ENCODE measurements around the gene MFN1. TPM values are rescaled to one million over a fixed set of nuclear protein-coding genes. Genes with fewer than 3 reads are reported as not detected.
A peak's percentile ranks its signal among the peaks of the same experiment; 100 is the strongest.

Gene MFN1
- total and polyA plus RNA-seq, 7 donors = 14.6 to 42.9 (median 34.5) TPM

- intact Hi-C loops (cut with DNase I) = no loop called here
- WGBS, 3 donors = 81 to 85% (median 84%) methylated on average over 2 of the region's 2 CpGs
- DNase-seq (no peak), ATAC-seq (no peak)
- TF ChIP-seq, protein P1, sequence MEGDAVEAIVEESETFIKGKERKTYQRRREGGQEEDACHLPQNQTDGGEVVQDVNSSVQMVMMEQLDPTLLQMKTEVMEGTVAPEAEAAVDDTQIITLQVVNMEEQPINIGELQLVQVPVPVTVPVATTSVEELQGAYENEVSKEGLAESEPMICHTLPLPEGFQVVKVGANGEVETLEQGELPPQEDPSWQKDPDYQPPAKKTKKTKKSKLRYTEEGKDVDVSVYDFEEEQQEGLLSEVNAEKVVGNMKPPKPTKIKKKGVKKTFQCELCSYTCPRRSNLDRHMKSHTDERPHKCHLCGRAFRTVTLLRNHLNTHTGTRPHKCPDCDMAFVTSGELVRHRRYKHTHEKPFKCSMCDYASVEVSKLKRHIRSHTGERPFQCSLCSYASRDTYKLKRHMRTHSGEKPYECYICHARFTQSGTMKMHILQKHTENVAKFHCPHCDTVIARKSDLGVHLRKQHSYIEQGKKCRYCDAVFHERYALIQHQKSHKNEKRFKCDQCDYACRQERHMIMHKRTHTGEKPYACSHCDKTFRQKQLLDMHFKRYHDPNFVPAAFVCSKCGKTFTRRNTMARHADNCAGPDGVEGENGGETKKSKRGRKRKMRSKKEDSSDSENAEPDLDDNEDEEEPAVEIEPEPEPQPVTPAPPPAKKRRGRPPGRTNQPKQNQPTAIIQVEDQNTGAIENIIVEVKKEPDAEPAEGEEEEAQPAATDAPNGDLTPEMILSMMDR (IDR thresholded peaks at IDR 0.05) = no peak
- Histone ChIP-seq H3K36me3 (ENCODE audit: insufficient read depth in 1 of 2, low read depth in 1 of 2) (peaks cover 2 to 100% of the 10 kb centered on the region in 2 donors), H3K27ac (no peak overlapping the region), H3K27me3 (ENCODE audit: insufficient read depth in 3 of 3, low read length in 2 of 3) (no peaks in the 10 kb centered on the region), H3K9me3 (no peaks in the 10 kb centered on the region), H3K4me1 (no peaks in the 10 kb centered on the region), H3K4me3 (no peak overlapping the region)
Measured at GRCh38 chr3:179333084-179333483, 14.4 kb upstream of the MFN1 start.

DNA sequence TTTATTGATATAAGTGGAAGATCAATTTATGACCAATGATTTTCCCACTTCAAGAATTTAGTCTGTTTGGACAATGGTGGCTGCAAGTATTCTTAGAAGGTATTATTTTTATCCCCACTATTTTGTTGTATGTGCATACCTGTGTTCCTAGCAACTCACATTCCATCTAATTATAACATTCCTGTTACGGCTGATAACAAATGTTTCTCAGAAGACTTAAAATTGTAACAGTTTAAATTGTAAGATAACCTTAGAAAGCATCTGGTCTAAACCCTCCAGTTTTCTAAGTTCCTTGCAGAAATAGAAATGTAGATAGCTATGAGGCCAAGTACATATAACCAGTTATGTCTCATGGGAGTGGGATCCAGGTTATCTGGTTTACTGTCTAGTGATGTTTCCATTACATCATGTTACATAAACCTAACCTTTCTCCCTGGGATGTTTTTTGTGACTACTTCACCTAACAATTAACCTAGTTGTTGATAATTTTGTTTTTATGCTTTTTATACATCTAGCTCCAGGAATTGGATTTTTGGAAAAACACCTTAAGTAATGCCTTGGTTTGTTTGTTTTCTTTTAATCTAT, 11.1 kb upstream of the MFN1 start:
- ATAC-seq = no peak
- Histone ChIP-seq H3K4me3 (no peak overlapping the region), H3K36me3 (ENCODE audit: insufficient read depth in 1 of 2, low read depth in 1 of 2) (peaks cover 2 to 75% of the 10 kb centered on the region in 2 donors), H3K27ac (no peak overlapping the region), H3K9me3 (no peaks in the 10 kb centered on the region), H3K4me1 (no peaks in the 10 kb centered on the region), H3K27me3 (ENCODE audit: insufficient read depth in 3 of 3, low read length in 2 of 3) (no peaks in the 10 kb centered on the region)
- intact Hi-C loops (cut with DNase I) = no loop called here
- TF ChIP-seq, protein P1 (IDR thresholded peaks at IDR 0.05) = no peak
- no peak for DNase-seq
- WGBS, 3 donors = 17 to 35% (median 25%) methylated on average over 1 of the region's 1 CpG

GRCh38 chr3:179348325-179349013, 960 bp downstream of the MFN1 start:
- Histone ChIP-seq H3K4me1 (peaks cover 7% of the 10 kb centered on the region), H3K9me3 (no peaks in the 10 kb centered on the region), H3K27me3 (ENCODE audit: insufficient read depth in 3 of 3, low read length in 2 of 3) (no peaks in the 10 kb centered on the region), H3K4me3 (peak overlapping the region; percentile 74), H3K27ac (peak overlapping the region; percentile 88), H3K36me3 (ENCODE audit: insufficient read depth in 1 of 2, low read depth in 1 of 2) (peaks cover 0 to 46% of the 10 kb centered on the region in 2 donors)
- DNase-seq (no peak), ATAC-seq (no peak)
- intact Hi-C loops (cut with DNase I) = loop anchor here in 1 of 2 donors (10.0 kb wide), 1 partner anchor 256 kb away; the partner anchor contains the start of genes MRPL47 and NDUFB5
- TF ChIP-seq, protein P1 (IDR thresholded peaks at IDR 0.05) = no peak
- 32 to 36% (median 35%) methylated on average over 5 of the region's 5 CpGs for WGBS, 3 donors

DNA sequence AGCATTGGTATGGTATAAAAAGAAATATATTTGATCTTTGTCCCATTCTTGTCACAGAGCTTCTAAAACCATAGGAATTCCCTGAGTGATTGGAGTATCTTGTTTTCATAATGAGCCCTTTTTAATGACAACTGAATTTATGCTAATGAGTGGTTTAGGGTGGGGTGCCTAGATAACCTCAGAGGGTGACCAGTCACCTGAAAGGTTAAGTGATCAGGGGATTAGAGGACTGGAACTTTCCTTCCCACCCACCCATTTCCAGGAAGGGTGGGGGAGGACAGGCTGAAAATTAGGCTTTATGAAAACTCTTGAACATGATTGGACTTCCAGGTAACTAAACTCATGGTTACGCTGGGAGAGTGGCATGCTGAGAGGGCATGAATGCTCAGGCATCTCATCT, 8.5 kb downstream of the MFN1 start:
- intact Hi-C loops (cut with DNase I) = no loop called here
- H3K27ac ChIP-seq = no peak overlapping the region
- H3K36me3 ChIP-seq (ENCODE audit: insufficient read depth in 1 of 2, low read depth in 1 of 2) = peaks cover 4 to 100% of the 10 kb centered on the region in 2 donors
- no peaks in the 10 kb centered on the region for H3K27me3 ChIP-seq (ENCODE audit: insufficient read depth in 3 of 3, low read length in 2 of 3)
- ATAC-seq = no peak
- H3K4me3 ChIP-seq = no peak overlapping the region
- no peak for DNase-seq
- TF ChIP-seq, protein P1 (IDR thresholded peaks at IDR 0.05) = no peak
- no peaks in the 10 kb centered on the region for H3K9me3 ChIP-seq
- H3K4me1 ChIP-seq = no peaks in the 10 kb centered on the region
- 89 to 100% (median 97%) methylated on average over 1 of the region's 1 CpG for WGBS, 3 donors
